Spinal cord (tissue), 10 donors: ENCODE results near the gene DKKL1. TPM values are rescaled to one million over a fixed set of nuclear protein-coding genes. Genes with fewer than 3 reads are reported as not detected.

Source experiments
- DNase-seq, 6 donors: peaks; one replicate each; pipeline versions ENCODE4 v3.0.0 to v3.0.0-alpha.2; 2013 to 2015; ENCODE audit warnings: low spot score in 6 of 6, low read depth in 4 of 6
- H3K27ac ChIP-seq: one replicate; pipeline ENCODE4 v1.5.1; 2013; ENCODE audit warnings: low read depth, low read length, control low read depth
- H3K27me3 ChIP-seq: one replicate; pipeline ENCODE4 v1.6.1; 2013; ENCODE audit warnings: low read length; ENCODE audit not compliant: control insufficient read depth, insufficient read depth
- H3K36me3 ChIP-seq: one replicate; pipeline ENCODE4 v1.6.1; 2013; ENCODE audit warnings: low read length; ENCODE audit not compliant: control insufficient read depth, insufficient read depth
- H3K4me1 ChIP-seq: one replicate; pipeline ENCODE4 v1.6.1; 2013; ENCODE audit warnings: low read length; ENCODE audit not compliant: control insufficient read depth, insufficient read depth
- H3K4me3 ChIP-seq: one replicate; pipeline ENCODE4 v1.5.1; 2013; ENCODE audit warnings: low read depth, low read length, control low read depth
- H3K9me3 ChIP-seq: one replicate; pipeline ENCODE4 v1.6.1; 2013; ENCODE audit warnings: low read length; ENCODE audit not compliant: control insufficient read depth, insufficient read depth
- WGBS: methylation state at CpG from one replicate; pipeline ENCODE4 v1.1.5; 2013; ENCODE audit warnings: missing lambda C conversion rate; ENCODE audit not compliant: insufficient coverage; 5-methylcytosine and 5-hydroxymethylcytosine counted together
- polyA plus RNA-seq, 2 donors: library from polyadenylated mRNA; unstranded; fragments of 120-200 nt; gene quantifications; one replicate each; pipeline ENCODE4 v1.2.1, GENCODE V29; 2013; ENCODE audit not compliant: insufficient read length in 2 of 2
- total RNA-seq, 2 donors: library from RNA; depleted of rRNA in 1 of 2; stranded (reverse); fragments of 120-200 nt in 1 of 2; fragments of >200 nt in 1 of 2; gene quantifications; one replicate each; pipeline versions ENCODE4 v1.2.3 to v1.2.4, GENCODE V29; 2013 to 2014
- donor health status: healthy.

Gene DKKL1
- total and polyA plus RNA-seq, 4 donors: 0.69 to 3.4 (median 2.9) TPM

DNA sequence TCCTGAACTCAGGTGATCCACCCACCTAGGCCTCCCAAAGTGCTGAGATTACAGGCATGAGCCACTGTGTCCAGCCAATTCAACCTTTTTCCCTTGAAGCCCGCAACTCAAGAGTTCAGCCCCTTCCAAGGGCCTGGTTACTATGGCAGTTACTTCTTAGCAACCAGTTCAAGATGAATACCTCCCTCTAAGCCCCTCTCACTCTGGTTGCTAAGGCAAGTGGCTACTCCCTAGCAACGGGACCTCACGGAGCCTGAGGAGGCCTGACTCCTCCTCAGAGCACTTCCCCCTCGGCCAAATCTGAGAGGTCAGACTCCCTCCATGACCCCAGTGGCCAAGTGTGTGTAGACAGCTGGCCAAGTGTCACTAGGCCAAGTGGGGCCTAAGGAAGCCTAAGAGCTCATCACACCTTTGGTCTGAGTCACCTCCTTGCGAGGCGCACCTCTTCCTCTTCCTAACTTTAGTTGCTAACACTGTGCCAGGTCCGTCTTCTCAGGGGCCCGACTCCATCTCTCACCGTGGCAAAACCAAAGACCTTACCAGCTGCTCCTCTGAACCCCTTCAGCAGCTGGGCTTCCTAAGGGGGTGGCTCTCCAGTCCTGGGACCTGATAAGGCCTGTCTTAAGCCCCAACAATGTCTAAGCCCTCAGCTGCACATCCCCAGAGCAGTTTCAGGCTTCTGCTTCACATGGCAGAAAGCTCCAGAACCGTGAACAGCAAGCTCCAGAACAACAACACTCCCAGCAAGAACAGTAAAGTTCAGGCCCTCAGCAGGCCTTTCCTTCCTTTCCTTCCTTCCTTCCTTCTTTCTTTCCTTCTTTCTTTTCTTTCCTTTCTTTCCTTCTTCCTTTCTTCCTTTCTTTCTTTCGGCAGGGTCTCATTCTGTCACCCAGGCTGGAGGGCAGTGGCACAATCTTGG, 18.9 kb upstream of the DKKL1 start:
- Histone ChIP-seq H3K27ac (no peak overlapping the region), H3K36me3 (peaks cover 44% of the 10 kb centered on the region), H3K27me3 (no peaks in the 10 kb centered on the region), H3K9me3 (no peaks in the 10 kb centered on the region), H3K4me3 (no peak overlapping the region), H3K4me1 (peaks cover 16% of the 10 kb centered on the region)
- peak in 1 of 6 donors; percentile 50 for DNase-seq
- 62% methylated on average over 11 of the region's 11 CpGs for WGBS

DNA sequence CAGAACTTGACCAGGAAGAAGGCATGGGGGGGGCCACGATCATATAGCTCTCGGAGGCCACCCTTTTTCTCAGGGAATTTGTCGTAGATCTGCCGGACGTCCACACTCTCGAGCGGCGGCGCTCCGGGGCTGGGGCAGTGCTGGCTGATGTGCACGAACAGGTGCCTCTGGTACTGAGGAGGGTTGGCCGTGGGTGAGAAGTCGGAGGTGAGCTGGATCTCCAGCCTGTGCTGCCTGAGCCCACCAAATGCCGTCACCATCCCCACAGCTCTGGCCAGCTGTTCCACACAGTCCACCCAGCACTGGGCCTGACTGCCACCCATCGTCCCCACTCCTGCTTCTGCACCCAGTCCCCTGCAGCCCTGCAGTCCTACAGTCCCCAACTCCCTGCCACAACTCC, 16.5 kb upstream of the DKKL1 start:
- 96% methylated on average over 15 of the region's 15 CpGs for WGBS
- no peak overlapping the region for H3K27ac ChIP-seq
- peaks cover 49% of the 10 kb centered on the region for H3K36me3 ChIP-seq
- peaks cover 4% of the 10 kb centered on the region for H3K4me1 ChIP-seq
- H3K27me3 ChIP-seq: no peaks in the 10 kb centered on the region
- H3K4me3 ChIP-seq: no peak overlapping the region
- no peaks in the 10 kb centered on the region for H3K9me3 ChIP-seq
- DNase-seq: no peak

DNA sequence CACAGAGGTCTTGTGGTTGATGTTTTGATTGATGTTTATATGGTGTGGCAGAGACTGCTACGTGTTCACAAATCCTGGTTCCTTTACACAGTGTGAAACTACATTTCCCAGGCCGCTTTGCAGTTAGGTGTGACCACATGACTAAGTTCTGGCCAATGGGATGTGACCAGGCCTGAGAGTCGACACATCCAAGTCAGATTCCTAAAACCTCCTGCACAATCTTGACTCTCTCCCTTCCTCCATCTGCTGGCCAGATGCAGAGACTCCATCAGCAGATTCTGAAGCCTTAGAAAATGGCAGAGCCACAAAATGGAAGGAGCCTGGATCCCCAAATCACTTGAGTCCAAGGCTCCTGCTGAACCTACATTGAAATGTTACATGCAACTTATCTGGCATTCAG, 15.8 kb upstream of the DKKL1 start:
- peaks cover 45% of the 10 kb centered on the region for H3K36me3 ChIP-seq
- no peak overlapping the region for H3K4me3 ChIP-seq
- H3K27me3 ChIP-seq: no peaks in the 10 kb centered on the region
- H3K4me1 ChIP-seq: peaks cover 4% of the 10 kb centered on the region
- DNase-seq: peak in 4 of 6 donors; percentile 26 to 98 (median 80)
- H3K27ac ChIP-seq: no peak overlapping the region
- WGBS: 51% methylated on average over 3 of the region's 3 CpGs
- no peaks in the 10 kb centered on the region for H3K9me3 ChIP-seq

DNA sequence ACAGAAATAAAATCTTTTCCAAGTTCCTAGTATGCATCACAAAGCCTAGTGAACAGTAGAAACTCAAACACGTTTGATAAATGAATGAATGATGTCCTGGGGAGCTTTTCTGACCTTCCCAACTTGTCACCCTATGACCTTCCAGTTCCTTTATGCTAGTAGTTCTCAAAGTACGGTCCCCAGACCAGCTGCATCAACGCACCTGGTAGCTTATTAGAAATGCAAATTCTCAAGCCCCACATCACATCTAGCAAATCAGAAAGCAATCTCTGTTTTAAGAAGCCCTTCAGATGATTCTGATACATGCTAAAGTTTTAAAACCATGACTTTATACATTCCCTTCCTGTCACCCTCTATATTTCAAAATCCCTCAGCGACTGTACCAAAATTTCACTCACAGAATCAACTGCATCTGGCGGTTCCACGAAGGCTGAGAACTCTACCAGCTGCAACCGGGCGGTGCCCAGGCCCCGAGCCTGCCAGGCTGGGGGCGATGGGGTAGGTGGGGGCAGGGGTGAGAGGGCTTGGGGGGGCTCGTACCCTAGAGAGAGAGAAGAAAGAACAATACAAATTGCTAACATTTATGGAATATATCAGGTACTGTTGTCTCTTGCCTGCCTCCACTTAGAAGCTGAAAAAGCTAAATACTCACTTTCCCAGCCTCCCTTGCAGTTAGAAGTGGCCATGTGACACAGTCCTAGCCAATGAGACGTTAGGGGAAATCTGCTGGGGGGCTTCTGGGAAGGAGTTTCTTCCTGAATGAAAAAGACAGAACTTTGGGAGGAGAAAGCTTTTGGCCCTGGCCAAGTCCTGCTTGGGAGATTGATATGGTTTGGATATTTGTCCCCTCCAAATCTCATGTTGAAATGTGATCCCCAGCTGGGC, 15.1 kb upstream of the DKKL1 start:
- WGBS: 84% methylated on average over 7 of the region's 12 CpGs
- H3K9me3 ChIP-seq: no peaks in the 10 kb centered on the region
- peaks cover 4% of the 10 kb centered on the region for H3K4me1 ChIP-seq
- H3K4me3 ChIP-seq: no peak overlapping the region
- no peaks in the 10 kb centered on the region for H3K27me3 ChIP-seq
- no peak overlapping the region for H3K27ac ChIP-seq
- H3K36me3 ChIP-seq: peaks cover 43% of the 10 kb centered on the region
- peak in 1 of 6 donors; percentile 64 for DNase-seq

DNA sequence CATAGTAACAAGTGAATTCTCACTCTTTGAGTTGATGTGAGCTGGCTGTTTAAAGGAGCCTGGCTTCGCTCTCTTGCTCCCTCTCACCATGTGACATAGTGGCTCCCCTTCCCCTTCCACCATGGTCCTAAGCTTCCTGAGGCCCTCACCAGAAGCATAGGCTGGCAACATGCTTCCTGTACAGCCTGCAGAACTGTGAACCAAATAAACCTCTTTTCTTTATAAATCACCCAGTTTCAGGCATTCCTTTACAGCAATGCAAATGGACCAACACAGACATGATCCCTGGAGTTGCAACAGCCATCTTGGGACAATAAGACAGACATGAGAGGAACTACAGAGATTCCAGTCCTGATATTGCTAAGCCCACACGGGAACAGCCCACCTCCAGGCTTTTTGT, 14.1 kb upstream of the DKKL1 start:
- H3K27ac ChIP-seq: no peak overlapping the region
- no peaks in the 10 kb centered on the region for H3K9me3 ChIP-seq
- H3K27me3 ChIP-seq: no peaks in the 10 kb centered on the region
- DNase-seq: no peak
- H3K36me3 ChIP-seq: peaks cover 38% of the 10 kb centered on the region
- 100% methylated on average over 1 of the region's 2 CpGs for WGBS
- no peak overlapping the region for H3K4me3 ChIP-seq
- H3K4me1 ChIP-seq: peaks cover 3% of the 10 kb centered on the region

DNA sequence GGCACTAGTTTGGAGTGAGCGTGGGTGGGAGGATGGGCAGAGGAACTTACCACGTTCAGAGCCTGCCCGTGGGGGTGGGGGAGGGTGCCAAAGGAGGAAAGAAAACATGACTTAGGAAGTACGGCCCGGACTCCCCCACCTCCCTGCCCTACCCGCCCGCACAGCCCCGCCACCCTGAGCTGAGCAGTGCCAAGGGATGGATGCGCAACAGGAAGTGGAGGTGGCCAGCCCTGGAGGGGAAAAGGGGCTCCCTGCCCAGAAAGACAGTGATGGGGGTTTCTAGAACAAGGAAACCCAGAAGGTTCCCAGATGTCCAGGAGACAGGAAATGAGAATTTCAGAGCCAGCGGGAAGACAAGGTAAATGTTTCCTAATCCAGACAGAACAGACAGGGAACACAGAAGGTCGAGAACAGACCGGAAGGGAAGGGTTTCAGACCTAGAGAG, 7.7 kb upstream of the DKKL1 start:
- Histone ChIP-seq H3K27ac (no peak overlapping the region), H3K4me1 (peaks cover 5% of the 10 kb centered on the region), H3K9me3 (no peaks in the 10 kb centered on the region), H3K27me3 (no peaks in the 10 kb centered on the region), H3K4me3 (no peak overlapping the region), H3K36me3 (peaks cover 52% of the 10 kb centered on the region)
- 54% methylated on average over 4 of the region's 12 CpGs for WGBS
- DNase-seq: no peak

DNA sequence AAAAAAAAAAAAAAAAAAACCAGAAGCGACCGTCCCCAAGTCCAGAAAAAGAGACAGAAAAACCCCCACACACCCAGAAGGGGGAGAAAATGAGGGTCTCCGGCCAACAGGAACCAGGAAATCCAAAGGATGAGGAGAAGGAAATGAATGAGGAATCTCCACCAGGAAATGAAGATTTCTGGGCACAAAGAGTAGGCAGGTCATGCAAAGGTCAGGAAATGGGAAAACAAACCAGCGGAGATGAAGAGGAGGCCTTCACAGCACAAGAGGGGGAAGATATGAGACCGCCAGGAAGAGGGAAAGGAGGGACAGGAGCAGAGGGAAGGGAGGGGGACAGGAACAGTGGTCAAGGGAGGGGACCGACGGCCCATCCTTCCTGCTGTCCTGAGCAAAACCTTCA, 7.3 kb upstream of the DKKL1 start:
- Histone ChIP-seq H3K27me3 (no peaks in the 10 kb centered on the region), H3K9me3 (no peaks in the 10 kb centered on the region), H3K36me3 (peaks cover 48% of the 10 kb centered on the region), H3K4me3 (no peak overlapping the region), H3K4me1 (peaks cover 10% of the 10 kb centered on the region), H3K27ac (no peak overlapping the region)
- WGBS: 64% methylated on average over 3 of the region's 7 CpGs
- DNase-seq: no peak

DNA sequence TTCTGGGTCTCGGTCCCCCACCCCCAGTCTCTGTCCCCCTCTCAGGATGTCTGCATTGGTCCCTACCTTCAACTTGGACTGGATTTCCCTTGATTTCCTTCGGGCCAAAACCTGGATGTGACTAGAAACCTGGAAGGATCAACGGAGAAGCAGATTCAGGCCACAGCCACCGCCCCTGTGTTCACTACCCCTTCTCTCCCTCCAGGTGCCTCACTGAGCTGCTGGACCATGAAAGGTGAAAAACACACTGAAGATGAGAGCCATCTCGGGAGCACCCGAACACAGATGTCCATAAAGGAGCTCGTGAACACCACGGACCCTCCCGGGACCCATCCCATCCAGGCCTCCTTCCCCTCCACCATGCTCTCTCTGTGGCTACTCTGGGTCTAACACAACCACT, 6.5 kb upstream of the DKKL1 start:
- no peak for DNase-seq
- no peak overlapping the region for H3K27ac ChIP-seq
- no peaks in the 10 kb centered on the region for H3K9me3 ChIP-seq
- H3K4me3 ChIP-seq: no peak overlapping the region
- H3K36me3 ChIP-seq: peaks cover 46% of the 10 kb centered on the region
- H3K27me3 ChIP-seq: peaks cover 4% of the 10 kb centered on the region
- 89% methylated on average over 7 of the region's 9 CpGs for WGBS
- H3K4me1 ChIP-seq: peaks cover 14% of the 10 kb centered on the region

DNA sequence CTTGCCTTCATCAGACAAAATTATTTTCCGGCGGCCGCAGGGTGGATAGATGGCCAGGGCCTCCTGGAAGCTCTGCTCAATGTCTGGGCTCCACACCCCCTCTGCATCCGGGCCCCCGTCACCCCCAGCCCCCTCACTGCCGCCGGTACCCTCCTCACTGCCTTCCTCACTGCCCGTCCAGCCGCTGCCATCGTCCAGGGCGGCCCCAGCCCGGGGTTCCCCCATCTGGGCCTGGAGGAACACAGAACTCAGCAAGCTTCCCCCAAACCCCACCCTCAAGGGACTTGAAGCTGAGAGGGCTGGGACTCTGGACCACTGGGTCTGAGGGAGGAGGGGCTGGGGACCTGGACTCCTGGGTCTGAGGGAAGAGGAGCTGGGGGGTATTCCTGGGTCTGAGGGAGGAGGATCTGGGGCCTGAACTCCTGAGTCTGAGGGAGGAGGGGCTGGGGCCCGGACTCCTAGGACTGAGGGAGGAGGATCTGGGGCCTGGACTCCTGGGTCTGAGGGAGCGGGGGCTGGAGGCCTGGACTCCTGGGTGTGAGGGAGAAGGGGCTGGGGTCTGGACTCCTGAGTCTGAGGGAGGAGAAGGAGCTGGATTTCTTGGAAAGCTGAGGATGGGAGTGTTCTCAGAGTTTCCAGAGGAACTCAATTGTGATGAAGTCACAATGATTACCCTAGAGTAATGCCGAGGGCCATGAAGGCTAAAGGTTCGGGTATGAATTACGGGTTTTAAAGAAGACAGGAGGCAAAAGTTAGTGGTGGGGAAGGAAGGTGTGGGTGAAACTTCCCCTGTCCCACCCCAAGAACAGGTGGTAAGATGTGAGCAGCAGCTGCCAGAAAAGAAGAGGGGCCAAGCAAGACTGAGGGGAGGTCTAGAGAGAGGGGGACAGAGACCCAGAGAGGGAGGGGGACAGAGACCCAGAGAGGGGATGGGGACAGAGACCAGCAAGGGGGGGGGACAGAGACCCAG, 3.5 kb upstream of the DKKL1 start:
- Histone ChIP-seq H3K36me3 (peaks cover 38% of the 10 kb centered on the region), H3K4me3 (no peak overlapping the region), H3K27ac (no peak overlapping the region), H3K4me1 (peaks cover 38% of the 10 kb centered on the region), H3K9me3 (no peaks in the 10 kb centered on the region), H3K27me3 (peaks cover 27% of the 10 kb centered on the region)
- DNase-seq: no peak
- WGBS: 83% methylated on average over 9 of the region's 17 CpGs
